Fibroblast of the aortic adventitia (primary cell): ENCODE measurements around the gene CPXM2. TPM values are rescaled to one million over a fixed set of nuclear protein-coding genes. Genes with fewer than 3 reads are reported as not detected.

Experiments used
- DNase-seq: peaks from one replicate; pipeline ENCODE4 v3.0.0-alpha.2; 2010; ENCODE audit warnings: low read depth
- H3K4me3 ChIP-seq: 2 replicates; pipeline ENCODE4 v1.5.1; 2011; ENCODE audit warnings: low read depth, mild to moderate bottlenecking, control low read depth, low read length, moderate library complexity
- CTCF ChIP-seq: IDR thresholded peaks from 2 replicates; pipeline ENCODE4 v1.5.1; 2011; ENCODE audit warnings: mild to moderate bottlenecking, low read length, control low read depth, inconsistent platforms; ENCODE audit not compliant: insufficient read depth
- total RNA-seq: library from RNA; depleted of rRNA; stranded (reverse); fragments of >200 nt; gene quantifications from 2 replicates; pipeline ENCODE4 v1.2.3, GENCODE V29; 2012; ENCODE audit warnings: low replicate concordance

CPXM2 gene
- total RNA-seq, 1 donor = 64.0 TPM

- DNase-seq = peak; percentile 79
- no peak for TF ChIP-seq CTCF
- H3K4me3 ChIP-seq = no peak overlapping the region
Measured at GRCh38 chr10:123855008-123855684, 36.5 kb downstream of the CPXM2 start.

- no peak for DNase-seq
- TF ChIP-seq CTCF = no peak
- no peak overlapping the region for H3K4me3 ChIP-seq
Measured at GRCh38 chr10:123854498-123854897, 37.1 kb downstream of the CPXM2 start.

GRCh38 chr10:123854003-123854402 is 37.6 kb downstream of the CPXM2 start:
- H3K4me3 ChIP-seq = no peak overlapping the region
- no peak for DNase-seq
- TF ChIP-seq CTCF = no peak

- TF ChIP-seq CTCF = no peak
- no peak for DNase-seq
- no peak overlapping the region for H3K4me3 ChIP-seq
Measured at GRCh38 chr10:123852411-123852951, 39.1 kb downstream of the CPXM2 start.

GRCh38 chr10:123848564-123849457 is 42.8 kb downstream of the CPXM2 start:
- no peak for TF ChIP-seq CTCF
- DNase-seq = no peak
- no peak overlapping the region for H3K4me3 ChIP-seq

GRCh38 chr10:123847686-123848432 is 43.7 kb downstream of the CPXM2 start:
- no peak overlapping the region for H3K4me3 ChIP-seq
- TF ChIP-seq CTCF = no peak
- DNase-seq = peak; percentile 76
